ENCODE measurements around the gene SLC15A5. TPM values are rescaled to one million over a fixed set of nuclear protein-coding genes. Genes with fewer than 3 reads are reported as not detected.
A peak's percentile ranks its signal among the peaks of the same experiment; 100 is the strongest.

The SLC15A5 gene
- total RNA-seq, 2 donors from 2014 or later, result not detected

DNA sequence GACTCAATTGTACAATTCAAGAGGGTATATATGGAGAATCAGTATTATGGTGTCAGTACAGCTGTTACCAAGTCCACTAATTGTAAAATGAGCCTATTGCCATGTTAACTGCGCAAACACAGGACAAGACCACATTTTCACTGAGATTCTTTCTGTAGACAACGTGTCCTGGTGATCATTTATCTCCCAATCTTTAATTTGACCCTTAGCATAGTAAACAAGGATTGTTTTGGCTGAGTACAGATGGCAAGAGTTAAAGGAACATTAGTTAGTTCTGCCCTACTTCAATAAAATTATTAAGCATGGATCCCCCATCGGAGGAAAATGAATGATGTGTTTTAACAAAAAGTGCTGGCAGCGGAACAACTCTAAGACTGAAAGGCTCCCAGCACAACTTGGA is 36.1 kb downstream of the SLC15A5 start:
- no peaks in the 10 kb centered on the region for H3K27me3 ChIP-seq
- TF ChIP-seq POLR2A (IDR thresholded peaks at IDR 0.05), result no peak
- TF ChIP-seq, protein P1, sequence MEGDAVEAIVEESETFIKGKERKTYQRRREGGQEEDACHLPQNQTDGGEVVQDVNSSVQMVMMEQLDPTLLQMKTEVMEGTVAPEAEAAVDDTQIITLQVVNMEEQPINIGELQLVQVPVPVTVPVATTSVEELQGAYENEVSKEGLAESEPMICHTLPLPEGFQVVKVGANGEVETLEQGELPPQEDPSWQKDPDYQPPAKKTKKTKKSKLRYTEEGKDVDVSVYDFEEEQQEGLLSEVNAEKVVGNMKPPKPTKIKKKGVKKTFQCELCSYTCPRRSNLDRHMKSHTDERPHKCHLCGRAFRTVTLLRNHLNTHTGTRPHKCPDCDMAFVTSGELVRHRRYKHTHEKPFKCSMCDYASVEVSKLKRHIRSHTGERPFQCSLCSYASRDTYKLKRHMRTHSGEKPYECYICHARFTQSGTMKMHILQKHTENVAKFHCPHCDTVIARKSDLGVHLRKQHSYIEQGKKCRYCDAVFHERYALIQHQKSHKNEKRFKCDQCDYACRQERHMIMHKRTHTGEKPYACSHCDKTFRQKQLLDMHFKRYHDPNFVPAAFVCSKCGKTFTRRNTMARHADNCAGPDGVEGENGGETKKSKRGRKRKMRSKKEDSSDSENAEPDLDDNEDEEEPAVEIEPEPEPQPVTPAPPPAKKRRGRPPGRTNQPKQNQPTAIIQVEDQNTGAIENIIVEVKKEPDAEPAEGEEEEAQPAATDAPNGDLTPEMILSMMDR (IDR thresholded peaks at IDR 0.05), result no peak
- H3K4me1 ChIP-seq, result no peaks in the 10 kb centered on the region
- DNase-seq (no peak), ATAC-seq (no peak)
- H3K9me3 ChIP-seq, result no peaks in the 10 kb centered on the region
- intact Hi-C loops (cut with DNase I), result no loop called here
- no peak overlapping the region for H3K4me3 ChIP-seq
- H3K27ac ChIP-seq, result no peak overlapping the region
- H3K36me3 ChIP-seq (replicated peaks in 1 of 2; ENCODE audit: insufficient read depth in 1 of 2, low read depth in 2 of 2), result no peaks in the 10 kb centered on the region
- WGBS, 2 donors, result 66 to 79% methylated on average over 4 of the region's 4 CpGs

DNA sequence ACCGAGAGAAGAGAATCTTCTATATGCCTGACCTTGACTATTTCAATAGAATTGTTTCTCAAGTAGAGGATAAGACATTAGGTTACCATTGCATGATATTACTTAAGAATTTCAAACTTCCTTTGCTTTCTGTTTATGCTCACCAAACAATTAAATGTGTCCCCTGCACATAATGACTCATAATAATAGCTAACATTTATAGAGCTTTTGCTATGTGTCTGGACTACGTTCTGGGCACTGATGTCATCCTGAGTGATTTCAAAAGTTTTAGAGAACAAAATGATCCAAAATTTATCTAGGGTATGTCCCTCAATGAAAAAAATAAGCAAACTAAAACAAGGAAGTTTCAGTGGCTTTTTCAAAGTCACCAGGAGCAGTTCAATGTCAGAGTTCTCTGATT is 38.8 kb downstream of the SLC15A5 start:
- Histone ChIP-seq H3K27ac (no peak overlapping the region), H3K9me3 (no peaks in the 10 kb centered on the region), H3K27me3 (no peaks in the 10 kb centered on the region), H3K36me3 (replicated peaks in 1 of 2; ENCODE audit: insufficient read depth in 1 of 2, low read depth in 2 of 2) (no peaks in the 10 kb centered on the region), H3K4me1 (no peaks in the 10 kb centered on the region), H3K4me3 (no peak overlapping the region)
- intact Hi-C loops (cut with DNase I), result no loop called here
- WGBS, 2 donors, result 57 to 61% methylated on average over 2 of the region's 2 CpGs
- ATAC-seq (peak; percentile 35), DNase-seq (no peak)
- TF ChIP-seq, protein P1 (IDR thresholded peaks at IDR 0.05), result no peak
- no peak for TF ChIP-seq POLR2A (IDR thresholded peaks at IDR 0.05)

GRCh38 chr12:16229676-16230075 is 47.8 kb downstream of the SLC15A5 start:
- intact Hi-C loops (cut with DNase I), result no loop called here
- Histone ChIP-seq H3K27ac (no peak overlapping the region), H3K9me3 (peaks cover 0 to 8% (median 0%) of the 10 kb centered on the region in 3 donors), H3K4me3 (no peak overlapping the region), H3K4me1 (no peaks in the 10 kb centered on the region), H3K27me3 (no peaks in the 10 kb centered on the region), H3K36me3 (replicated peaks in 1 of 2; ENCODE audit: insufficient read depth in 1 of 2, low read depth in 2 of 2) (no peaks in the 10 kb centered on the region)
- 13 to 15% methylated on average over 1 of the region's 1 CpG for WGBS, 2 donors
- DNase-seq, result no peak
- TF ChIP-seq, protein P1 (IDR thresholded peaks at IDR 0.05), result no peak
- TF ChIP-seq POLR2A (IDR thresholded peaks at IDR 0.05), result no peak
- ATAC-seq, result no peak

DNA sequence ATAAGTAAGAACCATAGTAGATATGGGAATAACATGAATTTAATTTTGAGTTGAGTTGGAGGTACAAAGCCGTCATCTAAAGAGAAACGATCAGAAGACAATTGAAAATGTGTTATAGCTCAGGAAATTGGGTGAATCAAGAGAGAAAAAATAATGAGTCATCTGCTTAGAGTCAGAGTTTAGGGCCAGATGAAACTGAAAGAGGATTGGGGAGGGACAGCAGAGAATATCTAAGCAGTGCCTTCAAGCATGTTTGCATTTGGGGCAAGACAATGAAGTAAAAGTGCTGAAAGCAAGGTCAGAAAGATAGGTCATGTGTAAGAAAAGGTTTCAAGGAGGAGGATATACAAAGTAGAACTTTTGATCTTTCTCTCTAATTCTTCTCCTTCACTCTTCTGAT is 49.4 kb downstream of the SLC15A5 start:
- no peaks in the 10 kb centered on the region for H3K4me1 ChIP-seq
- no peaks in the 10 kb centered on the region for H3K27me3 ChIP-seq
- DNase-seq (no peak), ATAC-seq (no peak)
- 42 to 51% methylated on average over 2 of the region's 2 CpGs for WGBS, 2 donors
- H3K27ac ChIP-seq, result no peak overlapping the region
- TF ChIP-seq, protein P1 (IDR thresholded peaks at IDR 0.05), result no peak
- intact Hi-C loops (cut with DNase I), result no loop called here
- H3K4me3 ChIP-seq, result no peak overlapping the region
- no peaks in the 10 kb centered on the region for H3K36me3 ChIP-seq (replicated peaks in 1 of 2; ENCODE audit: insufficient read depth in 1 of 2, low read depth in 2 of 2)
- H3K9me3 ChIP-seq, result peaks cover 0 to 8% (median 0%) of the 10 kb centered on the region in 3 donors

- no peaks in the 10 kb centered on the region for H3K9me3 ChIP-seq
- no peak overlapping the region for H3K27ac ChIP-seq
- no peak for DNase-seq
- WGBS, 2 donors, result 76 to 81% methylated on average over 4 of the region's 4 CpGs
- no peak overlapping the region for H3K4me3 ChIP-seq
- H3K4me1 ChIP-seq, result no peaks in the 10 kb centered on the region
- ATAC-seq, result no peak
- TF ChIP-seq, protein P1 (IDR thresholded peaks at IDR 0.05), result no peak
- TF ChIP-seq POLR2A (IDR thresholded peaks at IDR 0.05), result no peak
- intact Hi-C loops (cut with DNase I), result no loop called here
- no peaks in the 10 kb centered on the region for H3K27me3 ChIP-seq
- H3K36me3 ChIP-seq (replicated peaks in 1 of 2; ENCODE audit: insufficient read depth in 1 of 2, low read depth in 2 of 2), result no peaks in the 10 kb centered on the region
These were observed 51.8 kb downstream of the SLC15A5 start for GRCh38 chr12:16225692-16226091.
